GM23248 (cell line): Measurements from ENCODE around the gene CALN1. TPM values are rescaled to one million over a fixed set of nuclear protein-coding genes. Genes with fewer than 3 reads are reported as not detected.

Source experiments
- DNase-seq: peaks from one replicate; pipeline ENCODE4 v3.0.0-alpha.2; 2015
- H2AFZ ChIP-seq: fragments of 200-600 bp; sonication (generic); 2 replicates; pipeline ENCODE4 v1.6.1; 2016; ENCODE audit warnings: antibody characterized with exemption
- H3F3A ChIP-seq: fragments of 200-600 bp; sonication (generic); 2 replicates; pipeline ENCODE4 v1.6.1; 2016; ENCODE audit warnings: mild to moderate bottlenecking, antibody characterized with exemption, mixed run types; ENCODE audit not compliant: insufficient read depth
- H3K27ac ChIP-seq: fragments of 200-600 bp; sonication (generic); 2 replicates; pipeline ENCODE4 v1.5.1; 2016; ENCODE audit warnings: mild to moderate bottlenecking
- H3K27me3 ChIP-seq: fragments of 200-600 bp; sonication (generic); replicated peaks from 2 replicates; pipeline ENCODE4 v1.6.1; 2016; ENCODE audit warnings: mild to moderate bottlenecking; ENCODE audit not compliant: insufficient read depth
- H3K36me3 ChIP-seq: fragments of 200-600 bp; sonication (generic); 2 replicates; pipeline ENCODE4 v1.6.1; 2016; ENCODE audit warnings: low read depth, mild to moderate bottlenecking
- H3K4me1 ChIP-seq: fragments of 200-600 bp; sonication (generic); 2 replicates; pipeline ENCODE4 v1.6.1; 2016; ENCODE audit warnings: mild to moderate bottlenecking; ENCODE audit not compliant: insufficient read depth
- H3K4me2 ChIP-seq: fragments of 200-600 bp; sonication (generic); one replicate; pipeline ENCODE4 v1.6.1; 2016; ENCODE audit warnings: mild to moderate bottlenecking; ENCODE audit not compliant: unreplicated experiment
- H3K4me3 ChIP-seq: fragments of 200-600 bp; sonication (generic); 2 replicates; pipeline ENCODE4 v1.5.1; 2016; ENCODE audit warnings: mild to moderate bottlenecking
- H3K79me2 ChIP-seq: fragments of 200-600 bp; sonication (generic); 2 replicates; pipeline ENCODE4 v1.6.1; 2016; ENCODE audit warnings: mild to moderate bottlenecking; ENCODE audit not compliant: insufficient read depth
- H3K9ac ChIP-seq: fragments of 200-600 bp; sonication (generic); 2 replicates; pipeline ENCODE4 v1.6.1; 2016; ENCODE audit warnings: mild to moderate bottlenecking
- H3K9me2 ChIP-seq: fragments of 200-600 bp; sonication (generic); 2 replicates; pipeline ENCODE4 v1.6.1; 2016; ENCODE audit warnings: mixed run types, mild to moderate bottlenecking, moderate library complexity; ENCODE audit not compliant: insufficient read depth
- H3K9me3 ChIP-seq: fragments of 200-600 bp; sonication (generic); one replicate; pipeline ENCODE4 v1.6.1; 2017; ENCODE audit warnings: low read depth
- H4K20me1 ChIP-seq: fragments of 200-600 bp; sonication (generic); 2 replicates; pipeline ENCODE4 v1.6.0; 2016; ENCODE audit not compliant: insufficient read depth
- EZH2 ChIP-seq: fragments of 200-600 bp; sonication (generic); IDR thresholded peaks from 2 replicates; pipeline ENCODE4 v1.6.1; 2018; ENCODE audit warnings: antibody characterized with exemption, mild to moderate bottlenecking; ENCODE audit not compliant: insufficient read depth, poor library complexity, severe bottlenecking
- EZH2phosphoT487 ChIP-seq: fragments of 200-600 bp; sonication (generic); IDR thresholded peaks from 2 replicates; pipeline ENCODE4 v1.6.1; 2018; ENCODE audit warnings: antibody characterized with exemption, moderate library complexity, mild to moderate bottlenecking, low read depth; ENCODE audit not compliant: insufficient read depth
- WGBS, 2 experiments: methylation state at CpG; one replicate each; pipeline ENCODE4 v1.1.6; 2015 to 2017; ENCODE audit warnings: low lambda C conversion rate in 2 of 2, low coverage in 1 of 2; ENCODE audit errors: missing lambda C conversion rate in 2 of 2; 5-methylcytosine and 5-hydroxymethylcytosine counted together
- in situ Hi-C: fragments of 300-500 bp; cut with MboI; formaldehyde crosslinking; loops from 2 replicates; pipeline ENCODE4 v1.15.0; 2020
- polyA plus RNA-seq: library from polyadenylated mRNA; unstranded; fragments of >200 nt; fragmentation: Nextera tagmentation; extraction: Ambion mirVana; gene quantifications from 2 replicates; pipeline ENCODE4 v1.2.1, GENCODE V29; 2016
- total RNA-seq: library from RNA; depleted of rRNA; stranded (reverse); fragments of >200 nt; shearing (Covaris generic); gene quantifications from 2 replicates; pipeline ENCODE4 v1.2.3, GENCODE V29; 2014

Gene CALN1
- total and polyA plus RNA-seq, 2 experiments from 2014 or later: not detected

DNA sequence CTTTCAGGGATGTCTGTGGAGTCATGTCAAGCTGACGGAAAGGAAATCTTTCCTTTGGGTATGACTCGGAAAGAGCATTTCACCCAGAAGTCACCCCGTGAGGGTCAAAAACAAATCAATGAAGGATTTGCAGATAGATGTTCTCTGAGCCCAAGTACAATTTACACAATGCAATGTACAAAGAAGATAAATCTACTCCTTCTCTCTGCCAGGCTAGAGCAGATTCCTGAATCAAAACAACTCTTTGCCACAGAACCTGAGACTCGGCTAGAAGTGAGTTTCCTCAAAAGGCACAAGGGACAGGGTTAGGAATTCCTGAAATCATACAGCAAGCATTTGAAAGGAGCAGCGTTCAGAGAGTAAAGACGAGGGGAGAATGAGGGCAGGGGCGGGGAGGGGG, 34.0 kb upstream of the CALN1 start:
- no peak overlapping the region for H3K27ac ChIP-seq
- no peak for DNase-seq
- no peaks in the 10 kb centered on the region for H3K79me2 ChIP-seq
- H3K36me3 ChIP-seq: no peaks in the 10 kb centered on the region
- no peak overlapping the region for H2AFZ ChIP-seq
- H3K9me3 ChIP-seq: no peaks in the 10 kb centered on the region
- no peak overlapping the region for H3K4me2 ChIP-seq
- H3K9me2 ChIP-seq: no peaks in the 10 kb centered on the region
- TF ChIP-seq EZH2phosphoT487 (no peak), EZH2 (no peak)
- H3K27me3 ChIP-seq: no peaks in the 10 kb centered on the region; the same call in 1 of the 2 replicates
- no peaks in the 10 kb centered on the region for H3F3A ChIP-seq
- in situ Hi-C loops: no loop called here
- no peaks in the 10 kb centered on the region for H4K20me1 ChIP-seq
- H3K4me3 ChIP-seq: no peak overlapping the region
- H3K4me1 ChIP-seq: no peaks in the 10 kb centered on the region
- 9% methylated on average over 7 of the region's 7 CpGs for WGBS, 2 experiments
- H3K9ac ChIP-seq: no peak overlapping the region

DNA sequence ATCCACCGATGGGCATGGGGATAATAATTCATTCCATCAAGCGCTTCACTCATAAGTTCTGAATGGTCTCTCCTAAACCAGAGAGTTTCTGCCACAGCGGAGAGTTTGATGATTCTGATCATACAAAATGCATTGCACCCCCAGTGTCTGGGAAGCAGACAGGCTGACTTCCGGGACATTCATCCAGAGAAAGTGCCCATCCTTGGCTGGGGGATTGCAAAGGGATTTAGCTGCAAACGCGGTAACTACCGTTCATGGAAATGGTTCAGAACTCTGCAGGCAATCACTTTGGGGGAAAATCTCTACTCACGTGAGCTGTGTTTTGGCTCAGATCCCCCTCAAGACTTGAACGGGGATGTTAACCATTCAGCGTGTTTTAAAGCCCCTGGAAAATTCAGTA, 33.4 kb upstream of the CALN1 start:
- in situ Hi-C loops: no loop called here
- WGBS, 2 experiments: 15 to 18% methylated on average over 10 of the region's 10 CpGs
- Histone ChIP-seq H3K79me2 (no peaks in the 10 kb centered on the region), H3K9me2 (no peaks in the 10 kb centered on the region), H3K27me3 (no peaks in the 10 kb centered on the region; the same call in 1 of the 2 replicates), H3K36me3 (no peaks in the 10 kb centered on the region), H3K9me3 (no peaks in the 10 kb centered on the region), H3K9ac (no peak overlapping the region), H3K27ac (no peak overlapping the region), H4K20me1 (no peaks in the 10 kb centered on the region), H3F3A (no peaks in the 10 kb centered on the region), H3K4me1 (no peaks in the 10 kb centered on the region), H3K4me2 (no peak overlapping the region), H3K4me3 (no peak overlapping the region), H2AFZ (no peak overlapping the region)
- DNase-seq: no peak
- no peak for TF ChIP-seq EZH2
- TF ChIP-seq EZH2phosphoT487: no peak

GRCh38 chr7:72445075-72445474, 32.9 kb upstream of the CALN1 start:
- Histone ChIP-seq H2AFZ (no peak overlapping the region), H3K36me3 (no peaks in the 10 kb centered on the region), H3K4me3 (no peak overlapping the region), H3K4me2 (no peak overlapping the region), H3K9ac (no peak overlapping the region), H4K20me1 (no peaks in the 10 kb centered on the region), H3K27ac (no peak overlapping the region), H3K9me2 (no peaks in the 10 kb centered on the region), H3K9me3 (no peaks in the 10 kb centered on the region), H3K4me1 (no peaks in the 10 kb centered on the region), H3K27me3 (no peaks in the 10 kb centered on the region; the same call in 1 of the 2 replicates), H3F3A (no peaks in the 10 kb centered on the region), H3K79me2 (no peaks in the 10 kb centered on the region)
- no peak for DNase-seq
- in situ Hi-C loops: no loop called here
- no peak for TF ChIP-seq EZH2phosphoT487
- TF ChIP-seq EZH2: no peak
- 61 to 62% methylated on average over 6 of the region's 6 CpGs for WGBS, 2 experiments

GRCh38 chr7:72444026-72444776, 32.1 kb upstream of the CALN1 start:
- no peak overlapping the region for H2AFZ ChIP-seq
- no peaks in the 10 kb centered on the region for H4K20me1 ChIP-seq
- in situ Hi-C loops: no loop called here
- no peaks in the 10 kb centered on the region for H3K79me2 ChIP-seq
- DNase-seq: no peak
- WGBS, 2 experiments: 29 to 32% methylated on average over 8 of the region's 8 CpGs
- H3K27ac ChIP-seq: no peak overlapping the region
- no peaks in the 10 kb centered on the region for H3K9me2 ChIP-seq
- no peak overlapping the region for H3K4me3 ChIP-seq
- H3K9ac ChIP-seq: no peak overlapping the region
- no peak overlapping the region for H3K4me2 ChIP-seq
- no peaks in the 10 kb centered on the region for H3K9me3 ChIP-seq
- no peaks in the 10 kb centered on the region for H3K4me1 ChIP-seq
- no peaks in the 10 kb centered on the region; the same call in 1 of the 2 replicates for H3K27me3 ChIP-seq
- H3K36me3 ChIP-seq: no peaks in the 10 kb centered on the region
- TF ChIP-seq EZH2 (no peak), EZH2phosphoT487 (no peak)
- no peaks in the 10 kb centered on the region for H3F3A ChIP-seq
